Measurements from ENCODE around the gene NUDC.

DNA sequence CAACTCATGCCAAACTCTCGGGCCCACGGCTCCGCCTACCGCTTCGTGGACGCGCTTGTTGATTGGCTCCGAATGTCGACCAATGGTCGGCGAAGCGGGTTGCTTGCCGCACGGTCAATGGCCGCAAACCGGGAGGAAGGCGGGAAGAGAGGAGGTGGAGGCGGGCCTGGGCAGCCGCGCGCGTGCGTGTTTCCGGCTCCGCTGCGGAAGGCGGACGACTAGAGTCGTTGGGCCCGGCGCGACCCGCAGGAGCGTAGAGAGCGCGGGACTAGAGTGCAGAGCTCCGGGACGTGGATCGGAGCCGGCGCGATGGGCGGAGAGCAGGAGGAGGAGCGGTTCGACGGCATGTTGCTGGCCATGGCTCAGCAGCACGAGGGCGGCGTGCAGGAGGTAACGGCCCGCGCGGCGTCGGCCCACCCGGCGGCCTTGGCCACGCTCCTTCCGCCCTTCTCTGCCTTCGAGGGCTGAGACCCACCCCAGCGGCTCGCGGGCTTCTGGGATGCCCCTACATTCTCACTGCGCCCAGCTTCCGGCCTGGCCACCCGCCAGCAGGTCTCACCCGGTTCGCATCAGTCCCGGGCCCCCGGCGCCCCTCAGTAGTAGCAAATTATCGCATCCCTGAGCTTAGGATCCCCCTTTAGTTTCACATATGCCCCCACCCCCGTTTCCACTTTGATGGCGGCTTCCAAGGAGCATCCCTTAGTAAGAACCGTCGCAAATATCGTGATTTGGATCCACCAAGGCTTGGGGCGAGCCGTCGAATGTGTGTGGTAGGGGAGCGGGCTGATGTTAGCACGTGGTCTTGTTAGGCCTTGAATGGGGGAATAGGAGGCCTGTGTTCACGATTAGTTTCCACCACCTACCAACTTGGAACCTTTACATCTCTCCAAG lies at the start of gene NUDC:
- no peak for TF ChIP-seq MTF1 (CRISPR knock-in tag; IDR thresholded peaks at IDR 0.05; ENCODE audit: borderline replicate concordance)
- no peak for TF ChIP-seq EZH2 (IDR thresholded peaks at IDR 0.05; ENCODE audit: borderline replicate concordance, low read depth, low read length)
- TF ChIP-seq, protein P1, sequence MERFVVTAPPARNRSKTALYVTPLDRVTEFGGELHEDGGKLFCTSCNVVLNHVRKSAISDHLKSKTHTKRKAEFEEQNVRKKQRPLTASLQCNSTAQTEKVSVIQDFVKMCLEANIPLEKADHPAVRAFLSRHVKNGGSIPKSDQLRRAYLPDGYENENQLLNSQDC (CRISPR knock-in tag; IDR thresholded peaks at IDR 0.05), result no peak
- TF ChIP-seq, protein P2, sequence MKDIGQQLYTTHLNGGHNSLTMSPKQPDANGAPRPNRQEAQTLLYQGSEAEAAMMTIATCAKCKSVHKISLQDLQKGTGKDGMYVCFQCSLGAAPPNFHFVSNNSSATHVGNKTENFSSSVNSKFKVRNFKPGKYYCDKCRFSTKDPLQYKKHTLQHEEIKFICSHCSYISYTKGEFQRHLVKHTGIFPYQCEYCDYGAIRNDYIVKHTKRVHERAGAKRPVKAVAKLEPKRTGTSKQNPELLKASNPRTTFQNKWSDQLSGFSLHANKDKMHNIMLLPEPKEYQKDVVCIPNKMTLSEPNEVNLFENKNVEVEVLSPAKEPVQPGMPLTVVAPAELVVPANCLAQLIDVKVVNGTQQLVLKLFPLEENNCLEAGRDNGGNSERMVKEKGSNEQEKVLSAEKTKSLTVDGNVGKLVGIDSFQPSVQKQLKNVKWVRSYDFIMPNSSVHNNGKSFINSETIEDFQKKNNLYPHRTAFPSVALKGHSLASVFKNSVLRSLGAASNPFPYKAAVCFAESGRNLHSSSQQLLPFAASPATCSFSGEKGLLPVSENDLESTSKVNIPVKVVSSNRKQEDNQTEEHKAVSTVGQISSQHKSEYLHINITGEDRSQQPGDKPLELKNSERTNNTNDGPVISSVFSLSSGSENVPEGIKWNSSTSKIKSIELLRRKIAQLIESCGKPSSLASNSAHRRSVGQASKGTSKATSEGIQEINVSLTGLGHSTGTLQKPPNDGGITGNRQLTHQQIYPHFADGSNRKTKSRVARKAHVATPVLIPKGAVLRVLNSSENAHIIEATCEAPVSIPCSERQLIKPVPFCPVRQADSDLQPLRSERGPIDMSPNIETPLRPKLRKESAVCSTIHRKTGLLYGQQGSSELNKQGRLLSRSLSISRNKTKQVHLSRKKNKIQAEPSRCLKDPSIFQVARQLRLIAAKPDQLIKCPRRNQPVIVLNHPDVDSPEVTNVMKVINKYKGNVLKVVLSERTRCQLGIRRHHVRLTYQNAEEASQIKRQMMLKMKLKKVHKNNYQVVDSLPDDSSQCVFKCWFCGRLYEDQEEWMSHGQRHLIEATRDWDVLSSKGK (CRISPR knock-in tag; IDR thresholded peaks at IDR 0.05), result no peak
- TF ChIP-seq CBX3 (IDR thresholded peaks at IDR 0.05; ENCODE audit: borderline replicate concordance in 1 of 2, low read length in 2 of 2), result peak in 1 of 2 experiments; percentile 76; a peak in 1 of 3 replicates
- TF ChIP-seq, protein P3, sequence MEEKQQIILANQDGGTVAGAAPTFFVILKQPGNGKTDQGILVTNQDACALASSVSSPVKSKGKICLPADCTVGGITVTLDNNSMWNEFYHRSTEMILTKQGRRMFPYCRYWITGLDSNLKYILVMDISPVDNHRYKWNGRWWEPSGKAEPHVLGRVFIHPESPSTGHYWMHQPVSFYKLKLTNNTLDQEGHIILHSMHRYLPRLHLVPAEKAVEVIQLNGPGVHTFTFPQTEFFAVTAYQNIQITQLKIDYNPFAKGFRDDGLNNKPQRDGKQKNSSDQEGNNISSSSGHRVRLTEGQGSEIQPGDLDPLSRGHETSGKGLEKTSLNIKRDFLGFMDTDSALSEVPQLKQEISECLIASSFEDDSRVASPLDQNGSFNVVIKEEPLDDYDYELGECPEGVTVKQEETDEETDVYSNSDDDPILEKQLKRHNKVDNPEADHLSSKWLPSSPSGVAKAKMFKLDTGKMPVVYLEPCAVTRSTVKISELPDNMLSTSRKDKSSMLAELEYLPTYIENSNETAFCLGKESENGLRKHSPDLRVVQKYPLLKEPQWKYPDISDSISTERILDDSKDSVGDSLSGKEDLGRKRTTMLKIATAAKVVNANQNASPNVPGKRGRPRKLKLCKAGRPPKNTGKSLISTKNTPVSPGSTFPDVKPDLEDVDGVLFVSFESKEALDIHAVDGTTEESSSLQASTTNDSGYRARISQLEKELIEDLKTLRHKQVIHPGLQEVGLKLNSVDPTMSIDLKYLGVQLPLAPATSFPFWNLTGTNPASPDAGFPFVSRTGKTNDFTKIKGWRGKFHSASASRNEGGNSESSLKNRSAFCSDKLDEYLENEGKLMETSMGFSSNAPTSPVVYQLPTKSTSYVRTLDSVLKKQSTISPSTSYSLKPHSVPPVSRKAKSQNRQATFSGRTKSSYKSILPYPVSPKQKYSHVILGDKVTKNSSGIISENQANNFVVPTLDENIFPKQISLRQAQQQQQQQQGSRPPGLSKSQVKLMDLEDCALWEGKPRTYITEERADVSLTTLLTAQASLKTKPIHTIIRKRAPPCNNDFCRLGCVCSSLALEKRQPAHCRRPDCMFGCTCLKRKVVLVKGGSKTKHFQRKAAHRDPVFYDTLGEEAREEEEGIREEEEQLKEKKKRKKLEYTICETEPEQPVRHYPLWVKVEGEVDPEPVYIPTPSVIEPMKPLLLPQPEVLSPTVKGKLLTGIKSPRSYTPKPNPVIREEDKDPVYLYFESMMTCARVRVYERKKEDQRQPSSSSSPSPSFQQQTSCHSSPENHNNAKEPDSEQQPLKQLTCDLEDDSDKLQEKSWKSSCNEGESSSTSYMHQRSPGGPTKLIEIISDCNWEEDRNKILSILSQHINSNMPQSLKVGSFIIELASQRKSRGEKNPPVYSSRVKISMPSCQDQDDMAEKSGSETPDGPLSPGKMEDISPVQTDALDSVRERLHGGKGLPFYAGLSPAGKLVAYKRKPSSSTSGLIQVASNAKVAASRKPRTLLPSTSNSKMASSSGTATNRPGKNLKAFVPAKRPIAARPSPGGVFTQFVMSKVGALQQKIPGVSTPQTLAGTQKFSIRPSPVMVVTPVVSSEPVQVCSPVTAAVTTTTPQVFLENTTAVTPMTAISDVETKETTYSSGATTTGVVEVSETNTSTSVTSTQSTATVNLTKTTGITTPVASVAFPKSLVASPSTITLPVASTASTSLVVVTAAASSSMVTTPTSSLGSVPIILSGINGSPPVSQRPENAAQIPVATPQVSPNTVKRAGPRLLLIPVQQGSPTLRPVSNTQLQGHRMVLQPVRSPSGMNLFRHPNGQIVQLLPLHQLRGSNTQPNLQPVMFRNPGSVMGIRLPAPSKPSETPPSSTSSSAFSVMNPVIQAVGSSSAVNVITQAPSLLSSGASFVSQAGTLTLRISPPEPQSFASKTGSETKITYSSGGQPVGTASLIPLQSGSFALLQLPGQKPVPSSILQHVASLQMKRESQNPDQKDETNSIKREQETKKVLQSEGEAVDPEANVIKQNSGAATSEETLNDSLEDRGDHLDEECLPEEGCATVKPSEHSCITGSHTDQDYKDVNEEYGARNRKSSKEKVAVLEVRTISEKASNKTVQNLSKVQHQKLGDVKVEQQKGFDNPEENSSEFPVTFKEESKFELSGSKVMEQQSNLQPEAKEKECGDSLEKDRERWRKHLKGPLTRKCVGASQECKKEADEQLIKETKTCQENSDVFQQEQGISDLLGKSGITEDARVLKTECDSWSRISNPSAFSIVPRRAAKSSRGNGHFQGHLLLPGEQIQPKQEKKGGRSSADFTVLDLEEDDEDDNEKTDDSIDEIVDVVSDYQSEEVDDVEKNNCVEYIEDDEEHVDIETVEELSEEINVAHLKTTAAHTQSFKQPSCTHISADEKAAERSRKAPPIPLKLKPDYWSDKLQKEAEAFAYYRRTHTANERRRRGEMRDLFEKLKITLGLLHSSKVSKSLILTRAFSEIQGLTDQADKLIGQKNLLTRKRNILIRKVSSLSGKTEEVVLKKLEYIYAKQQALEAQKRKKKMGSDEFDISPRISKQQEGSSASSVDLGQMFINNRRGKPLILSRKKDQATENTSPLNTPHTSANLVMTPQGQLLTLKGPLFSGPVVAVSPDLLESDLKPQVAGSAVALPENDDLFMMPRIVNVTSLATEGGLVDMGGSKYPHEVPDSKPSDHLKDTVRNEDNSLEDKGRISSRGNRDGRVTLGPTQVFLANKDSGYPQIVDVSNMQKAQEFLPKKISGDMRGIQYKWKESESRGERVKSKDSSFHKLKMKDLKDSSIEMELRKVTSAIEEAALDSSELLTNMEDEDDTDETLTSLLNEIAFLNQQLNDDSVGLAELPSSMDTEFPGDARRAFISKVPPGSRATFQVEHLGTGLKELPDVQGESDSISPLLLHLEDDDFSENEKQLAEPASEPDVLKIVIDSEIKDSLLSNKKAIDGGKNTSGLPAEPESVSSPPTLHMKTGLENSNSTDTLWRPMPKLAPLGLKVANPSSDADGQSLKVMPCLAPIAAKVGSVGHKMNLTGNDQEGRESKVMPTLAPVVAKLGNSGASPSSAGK (IDR thresholded peaks at IDR 0.05), result peak; percentile 96
- TF ChIP-seq TAF1 (IDR thresholded peaks at IDR 0.05; ENCODE audit: control insufficient read depth, extremely low read depth, insufficient read depth, low read length, severe bottlenecking), result peak; percentile 87
- TF ChIP-seq ZNF224 (CRISPR knock-in tag; IDR thresholded peaks at IDR 0.05), result no peak
- TF ChIP-seq GATAD2A (IDR thresholded peaks at IDR 0.05), result peak; percentile 32; the same call in 1 of the 2 replicates
- TF ChIP-seq ZBTB17 (CRISPR knock-in tag; IDR thresholded peaks at IDR 0.05), result peak; percentile 79
- no peak; the same call in 1 of the 2 replicates for TF ChIP-seq SMC3 (conservative IDR thresholded peaks at IDR 0.05; ENCODE audit: insufficient read depth, low read depth, low read length)
